HG03342 (cell line): ENCODE results near the gene FOXP1.
A peak's percentile ranks its signal among the peaks of the same experiment; 100 is the strongest.
"Not testable (repeated sequence)": the region's sequence is repeated elsewhere in the genome, so short reads cannot be mapped to it uniquely, and the experiment has no call there.

Experiments used
- ATAC-seq: cut with Tn5 transposase; IDR thresholded peaks from one replicate; pipeline ENCODE4 v1.9.1; 2021; ENCODE audit warnings: mild to moderate bottlenecking, moderate library complexity; ENCODE audit not compliant: unreplicated experiment

The FOXP1 gene

DNA sequence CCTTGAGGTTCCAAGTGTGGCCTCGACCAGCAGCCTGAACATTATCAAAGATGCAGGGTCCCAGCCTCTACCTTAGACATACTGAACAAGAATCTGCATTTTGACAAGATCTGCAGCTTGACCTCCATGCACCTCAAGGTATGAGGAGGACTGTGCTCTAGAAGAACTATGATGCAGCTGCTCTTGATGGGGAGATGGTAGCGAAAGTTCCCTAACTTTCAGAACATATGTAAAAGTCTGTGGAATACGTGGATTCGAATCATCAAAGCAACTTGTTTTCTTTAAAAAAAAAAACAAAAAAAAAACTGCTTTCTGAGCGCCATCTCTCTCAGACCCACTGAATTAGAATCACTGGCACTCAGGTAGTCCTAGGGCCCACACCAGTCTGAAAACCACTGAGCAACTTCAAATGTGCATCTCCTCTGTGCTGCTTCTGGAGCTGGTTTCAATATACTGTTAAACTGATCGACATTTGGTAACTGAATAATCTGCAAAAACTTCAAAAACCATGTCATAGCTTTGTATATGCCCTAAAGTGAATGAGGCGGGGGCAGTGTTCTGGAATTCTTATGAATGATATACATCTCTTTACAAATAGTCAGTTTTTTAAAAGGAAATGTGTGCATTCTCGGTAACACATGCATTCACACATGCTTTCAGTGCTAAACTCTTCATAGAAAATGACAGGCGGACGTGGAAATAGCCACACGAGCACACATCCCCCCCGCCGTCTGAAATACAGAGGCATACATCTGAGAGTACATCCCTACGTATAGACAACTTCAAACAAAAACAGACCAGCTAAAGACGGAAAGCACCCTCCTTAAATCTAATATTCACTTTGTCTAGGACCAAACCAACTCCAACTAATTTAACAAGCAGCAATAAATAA, 128.8 kb downstream of the FOXP1 start:
- ATAC-seq: no peak

DNA sequence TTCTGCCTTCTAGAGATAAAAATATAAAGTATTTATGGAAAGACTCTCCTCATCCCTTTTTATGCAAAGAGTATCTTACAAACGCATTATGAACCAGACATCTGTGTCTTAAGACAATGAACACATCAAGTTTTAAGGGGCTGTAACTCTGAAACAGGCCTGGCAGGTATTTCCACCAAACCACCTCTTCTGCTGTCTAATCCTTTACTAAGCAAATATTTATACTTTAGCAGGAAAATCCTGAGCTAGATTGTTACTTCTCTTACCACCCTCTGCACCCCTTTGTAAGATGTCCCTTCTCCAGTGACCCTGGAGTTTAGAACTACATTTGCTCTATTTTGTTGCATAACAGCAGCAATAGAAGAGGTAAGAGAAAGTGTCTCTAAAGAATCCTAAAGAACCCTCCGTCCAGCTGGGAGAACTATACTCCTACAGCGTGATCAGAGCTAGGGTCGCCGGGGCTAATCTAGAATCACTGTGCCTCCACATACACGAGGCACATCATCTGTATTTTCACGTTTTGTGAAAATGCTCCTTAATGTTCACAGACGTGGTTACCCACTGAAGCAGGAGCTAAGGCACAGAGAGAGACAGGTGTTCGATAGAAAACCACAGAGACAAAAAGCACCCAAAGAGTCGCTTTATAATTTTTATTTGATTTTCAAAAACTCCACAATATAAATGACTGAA, 129.6 kb downstream of the FOXP1 start:
- no peak for ATAC-seq

DNA sequence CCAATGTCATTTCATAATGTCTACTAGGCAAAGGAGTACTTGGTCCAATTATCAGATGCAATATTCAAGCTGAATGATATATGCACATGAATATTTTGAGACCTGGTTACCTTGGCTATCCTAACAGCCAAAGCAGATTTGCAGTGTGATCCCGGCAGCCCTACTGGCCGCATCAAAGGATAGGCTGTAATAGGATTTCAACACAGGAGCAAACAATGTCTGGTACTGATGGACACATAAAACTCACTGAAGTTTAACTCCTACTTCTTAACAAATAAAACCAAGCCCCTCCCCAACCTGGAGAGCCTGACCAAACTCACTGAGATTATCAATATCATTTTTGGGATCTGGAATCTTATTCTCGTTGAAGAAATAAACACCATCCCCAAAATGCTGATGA, 130.2 kb downstream of the FOXP1 start:
- no peak for ATAC-seq

DNA sequence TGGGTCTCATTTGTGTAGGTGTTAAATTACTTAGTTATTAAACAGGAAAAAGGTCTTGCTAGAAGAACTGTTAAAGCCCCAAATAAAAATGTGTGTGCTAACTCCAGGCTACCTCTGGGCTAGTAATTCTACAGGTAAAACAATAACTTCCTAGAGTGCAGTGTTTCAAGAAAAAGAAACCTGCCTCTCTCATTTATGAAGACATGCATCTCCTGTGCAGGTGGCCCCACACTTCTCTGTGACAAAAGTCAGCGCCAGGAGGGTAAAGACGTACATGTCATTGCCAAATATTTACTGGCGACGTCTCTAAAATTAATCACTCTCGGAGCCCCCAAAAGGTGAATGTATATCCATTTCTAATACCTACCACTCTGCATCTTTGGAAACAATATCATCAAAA, 131.7 kb downstream of the FOXP1 start:
- ATAC-seq: no peak

GRCh38 chr3:71451060-71451459, 132.5 kb downstream of the FOXP1 start:
- no peak for ATAC-seq

DNA sequence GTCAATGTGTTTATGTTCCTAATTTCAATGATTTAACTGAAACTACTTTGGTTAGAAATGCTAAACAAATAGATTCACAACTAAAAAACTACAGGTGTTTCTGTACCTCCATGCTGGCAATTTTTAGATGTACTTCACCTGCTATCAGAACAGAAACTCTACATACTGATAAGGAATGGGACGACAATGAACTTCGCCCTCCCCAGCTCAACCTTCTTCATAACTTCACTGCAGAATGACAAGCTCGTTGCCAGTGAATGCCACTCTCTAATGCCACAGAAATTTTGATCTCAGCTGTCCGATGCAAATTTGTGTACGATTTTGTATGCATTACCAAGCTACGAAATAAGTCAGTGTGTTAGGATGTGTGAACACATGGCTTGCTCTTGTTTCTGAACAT, 133.4 kb downstream of the FOXP1 start:
- ATAC-seq: no peak

DNA sequence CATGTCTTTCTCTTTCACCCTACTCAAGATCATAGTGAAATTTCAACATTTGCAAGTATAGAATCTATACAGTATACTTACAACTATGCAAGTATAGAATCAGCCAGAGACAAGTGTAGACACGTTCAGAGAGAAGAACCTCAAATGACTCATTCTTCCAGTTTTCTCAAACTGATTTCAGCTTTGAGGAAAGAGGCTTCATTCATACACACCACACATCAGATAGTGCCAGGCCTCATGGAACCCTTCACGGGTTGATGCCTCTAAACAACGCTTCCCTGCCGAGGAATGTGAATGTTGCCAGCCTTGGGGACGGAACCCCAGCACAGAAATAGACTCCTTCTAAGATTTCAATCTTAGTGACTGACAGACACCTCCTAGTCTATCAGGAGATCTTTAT, 135.7 kb downstream of the FOXP1 start:
- ATAC-seq: no peak

DNA sequence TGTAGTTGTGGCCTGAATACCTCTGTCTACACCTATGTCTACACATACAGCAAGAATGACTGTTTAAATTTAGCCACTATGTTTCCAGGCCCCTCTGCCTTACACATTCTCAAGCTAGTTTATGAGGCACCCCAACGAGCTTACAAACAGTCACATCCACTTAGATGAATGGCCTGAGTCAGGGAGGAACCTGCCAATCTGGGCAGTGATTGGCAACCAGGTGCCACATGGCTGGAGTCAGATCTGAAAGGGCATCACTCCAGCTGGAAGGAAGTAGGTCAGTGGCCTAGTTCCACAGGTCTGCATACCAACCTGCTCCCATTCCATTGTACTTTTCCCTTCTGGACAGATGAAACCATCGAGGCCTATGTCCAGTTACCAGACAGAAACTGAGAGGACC, 136.3 kb downstream of the FOXP1 start:
- ATAC-seq: no peak

GRCh38 chr3:71446734-71447133, 136.8 kb downstream of the FOXP1 start:
- no peak for ATAC-seq

- no peak for ATAC-seq
Observed at GRCh38 chr3:71446260-71446659, 137.3 kb downstream of the FOXP1 start.

DNA sequence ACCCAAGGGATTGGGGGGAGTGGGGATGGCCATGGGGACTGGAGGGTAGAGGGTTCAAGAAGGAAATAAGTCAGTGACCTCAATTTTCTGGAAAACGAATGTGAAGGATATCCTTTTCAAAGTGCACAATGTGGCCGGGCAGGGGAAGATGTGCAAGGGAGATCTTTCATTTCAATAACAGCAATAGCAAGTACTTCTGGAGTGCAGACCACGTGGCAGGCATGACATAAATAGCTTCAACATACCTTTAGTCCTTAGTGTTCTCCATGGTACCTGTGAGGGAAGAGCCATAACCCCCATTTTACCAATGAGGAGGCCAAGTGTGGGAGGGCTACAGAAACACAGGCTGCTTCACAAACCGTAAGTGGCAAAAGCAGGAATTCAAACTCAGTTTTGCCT, 138.7 kb downstream of the FOXP1 start:
- no peak for ATAC-seq

DNA sequence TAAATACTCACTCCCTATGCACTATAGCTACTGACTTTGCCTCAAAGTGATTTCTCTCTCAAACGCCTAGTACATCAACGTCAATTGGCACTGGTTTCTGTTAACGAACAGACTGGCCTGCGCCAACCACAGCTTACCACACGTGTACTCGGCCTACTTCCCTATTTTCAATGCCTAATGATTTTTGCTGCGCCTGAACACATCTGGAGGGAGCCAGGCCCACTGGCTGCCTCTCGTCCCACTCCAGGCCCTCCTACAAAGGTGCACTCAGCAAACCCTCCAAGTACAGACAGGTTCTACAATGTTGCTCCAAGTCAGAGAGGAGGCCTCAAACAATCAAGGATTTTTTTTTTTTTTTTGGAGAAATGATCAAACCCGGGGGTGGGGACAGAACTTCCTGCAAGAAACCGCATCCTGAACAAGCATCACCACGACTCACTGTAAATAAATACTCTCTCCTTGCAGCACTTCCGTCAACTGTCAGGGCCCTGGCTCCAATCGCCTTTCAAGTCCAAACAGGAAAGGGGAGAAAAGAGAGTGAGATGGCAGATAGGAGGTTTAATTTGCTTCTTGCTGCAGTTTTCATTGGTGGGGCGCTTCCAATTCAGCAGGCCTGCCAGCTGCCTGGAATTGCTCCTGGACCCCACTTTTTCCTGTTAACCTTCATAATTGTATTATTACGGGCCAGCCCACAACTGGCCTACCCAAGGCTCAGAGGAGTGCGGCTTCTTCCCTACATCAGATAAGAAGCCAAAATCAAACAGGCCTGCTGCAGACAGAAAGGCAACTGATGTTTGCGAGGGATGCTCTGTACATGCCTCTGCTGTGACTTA, 139.3 kb downstream of the FOXP1 start:
- ATAC-seq: peak; percentile 88

GRCh38 chr3:71443332-71443731, 140.2 kb downstream of the FOXP1 start:
- no peak for ATAC-seq

DNA sequence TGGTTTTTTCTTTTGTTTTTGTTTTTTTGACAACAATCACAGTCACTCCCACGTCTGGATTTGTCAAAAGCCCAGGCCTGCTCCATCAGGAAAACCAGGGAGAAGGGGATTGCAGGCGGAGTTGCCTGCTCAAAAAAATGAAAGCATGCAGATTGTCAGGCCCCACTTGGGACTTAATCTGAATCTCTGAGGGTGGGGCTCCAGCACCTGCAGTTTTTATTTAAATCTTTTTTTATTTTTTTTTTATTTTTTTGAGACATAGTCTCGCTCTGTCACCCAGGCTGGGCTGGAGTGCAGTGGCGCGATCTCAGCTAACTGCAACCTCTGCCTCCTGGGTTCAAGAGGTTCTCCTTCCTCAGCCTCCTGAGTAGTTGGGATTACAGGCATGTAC, 140.9 kb downstream of the FOXP1 start:
- no peak for ATAC-seq

- no peak for ATAC-seq
Observed at GRCh38 chr3:71441925-71442651, 141.4 kb downstream of the FOXP1 start.

DNA sequence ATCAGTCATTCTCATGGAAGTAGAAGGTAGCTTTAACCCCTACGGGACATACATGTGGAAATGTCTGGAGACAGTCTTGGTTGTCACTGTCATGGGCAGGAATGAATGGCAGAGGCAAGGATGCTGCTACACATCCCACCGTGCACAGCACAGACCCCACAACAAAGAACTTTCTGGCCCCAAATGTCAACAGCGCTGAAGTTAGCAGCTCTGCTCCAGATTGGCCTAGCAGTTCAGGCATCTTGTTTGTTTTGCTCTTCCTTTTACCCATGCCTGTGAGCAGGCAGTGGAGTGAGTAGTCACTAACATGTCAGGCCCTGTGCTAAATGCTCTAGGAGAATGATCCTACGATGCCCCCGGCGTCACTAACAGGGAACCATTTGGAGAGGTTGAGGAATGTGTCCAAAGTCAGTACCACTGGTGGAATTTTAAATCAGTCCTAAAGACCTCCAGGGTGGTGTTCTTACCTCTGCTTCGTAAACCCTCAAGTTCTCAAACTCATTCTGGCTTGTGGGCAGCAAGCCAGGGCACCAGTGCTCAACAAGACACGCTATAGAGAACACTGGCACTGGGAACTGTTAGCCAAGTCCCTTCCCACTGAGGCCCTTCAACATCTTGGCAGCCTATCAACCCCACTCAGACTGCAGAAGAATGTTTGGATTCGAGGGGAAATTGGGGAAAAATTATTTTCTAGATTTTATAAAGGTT, 142.2 kb downstream of the FOXP1 start:
- ATAC-seq: no peak

DNA sequence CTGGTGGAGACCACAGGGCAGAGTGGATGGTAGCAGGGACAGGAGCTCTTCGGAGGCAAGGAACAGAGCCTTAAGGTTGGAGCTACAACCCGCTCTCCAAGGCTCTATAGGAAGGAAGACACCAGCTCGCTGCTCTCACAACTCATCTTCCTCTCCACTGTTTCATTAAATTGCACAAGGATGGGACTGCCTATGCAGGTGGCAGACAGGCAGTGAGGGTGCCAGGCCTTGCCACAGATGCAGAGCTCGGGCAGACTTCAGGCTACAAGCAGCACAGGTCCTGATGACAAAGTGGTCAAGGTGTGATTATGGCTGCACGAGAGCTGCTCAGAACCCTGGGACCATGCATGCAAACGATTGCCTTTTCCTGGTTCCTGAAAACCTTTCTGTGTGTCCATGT, 144.6 kb downstream of the FOXP1 start:
- no peak for ATAC-seq

DNA sequence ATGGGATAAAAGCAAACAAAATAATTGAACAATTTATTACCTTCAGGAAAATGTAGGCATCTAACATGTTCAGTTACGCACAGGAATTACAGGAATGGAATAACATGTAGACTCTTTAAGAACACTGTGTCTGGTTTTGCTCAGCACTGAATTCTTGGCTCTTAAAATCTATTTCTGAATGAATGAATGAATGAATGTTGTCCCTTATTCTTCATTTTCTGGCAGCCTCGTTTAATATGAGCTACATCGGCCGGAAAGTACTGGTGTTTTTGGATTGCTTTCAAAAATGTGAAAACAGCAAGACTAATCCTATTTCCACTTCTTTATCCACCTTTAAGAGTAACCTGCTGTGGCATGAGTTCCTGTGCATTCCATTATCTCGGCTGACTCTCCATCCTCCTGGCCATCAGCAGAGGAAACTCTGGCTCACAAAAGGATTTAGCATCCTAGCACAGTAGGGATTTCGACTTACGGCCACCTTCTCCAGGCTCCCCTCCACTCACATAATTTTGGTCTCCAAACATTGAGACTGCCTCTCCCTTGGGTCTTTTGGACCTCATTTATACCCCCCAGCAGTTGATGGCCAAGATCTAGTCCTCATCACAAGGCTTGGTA, 145.3 kb downstream of the FOXP1 start:
- ATAC-seq: no peak

DNA sequence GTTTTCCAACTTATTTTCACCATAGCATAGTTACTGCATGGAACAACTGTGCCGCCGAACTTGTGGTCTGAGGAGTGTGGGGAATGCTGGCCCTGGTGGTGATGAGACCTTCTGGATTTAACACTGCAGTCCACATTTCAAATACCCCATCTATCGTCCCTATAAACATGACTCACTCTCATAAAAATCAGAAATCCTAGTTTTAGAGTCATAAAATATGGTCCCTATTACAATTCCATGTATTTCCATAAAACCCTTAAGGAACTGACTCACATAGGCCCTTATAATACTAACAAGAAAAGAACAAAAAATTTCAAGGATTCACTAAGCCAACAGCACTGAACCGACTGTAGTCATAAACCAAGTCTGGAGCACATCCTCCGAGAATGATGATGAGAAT, 147.2 kb downstream of the FOXP1 start:
- no peak for ATAC-seq

DNA sequence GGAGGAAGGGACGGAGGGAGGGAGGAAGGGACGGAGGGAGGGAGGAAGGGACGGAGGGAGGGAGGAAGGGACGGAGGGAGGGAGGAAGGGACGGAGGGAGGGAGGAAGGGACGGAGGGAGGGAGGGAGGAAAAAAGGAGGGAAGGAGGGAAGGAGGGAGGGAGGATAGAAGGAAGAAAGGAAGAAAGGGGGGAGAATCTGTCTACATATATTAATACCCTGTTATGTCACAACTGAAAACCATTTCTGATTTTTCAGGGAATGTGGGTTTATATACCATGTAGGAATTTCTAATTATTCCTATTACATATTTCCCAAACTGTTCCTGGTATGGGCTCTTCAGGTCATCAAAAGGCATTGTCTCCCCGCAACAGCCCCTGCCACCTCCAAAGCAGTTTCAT, 147.7 kb downstream of the FOXP1 start:
- not testable (repeated sequence) for ATAC-seq
